SK-N-SH treated with all-trans-retinoic acid at 6 μM for 48 hours (cell line): ENCODE measurements around the gene PABPN1L.

ENCODE experiments used
- ARNTL ChIP-seq: fragments of 450-650 bp; formaldehyde crosslinking; IDR thresholded peaks from 2 replicates; pipeline ENCODE4 v1.5.0; 2020; ENCODE audit warnings: low read depth, mild to moderate bottlenecking, moderate library complexity, borderline replicate concordance
- ESRRG ChIP-seq: fragments of 250-450 bp; sonication (Bioruptor Pico); IDR thresholded peaks from 2 replicates; pipeline ENCODE4 v1.6.1; 2021; ENCODE audit warnings: mild to moderate bottlenecking
- ISL1 ChIP-seq: fragments of 250-450 bp; sonication (Bioruptor Pico); IDR thresholded peaks from 2 replicates; pipeline ENCODE4 v2.1.2; 2022; ENCODE audit warnings: mild to moderate bottlenecking, moderate library complexity
- PATZ1 ChIP-seq: fragments of 250-450 bp; sonication (Bioruptor Pico); IDR thresholded peaks from 2 replicates; pipeline ENCODE4 v1.8.0; 2020; ENCODE audit warnings: mild to moderate bottlenecking, moderate library complexity, borderline replicate concordance
- ZC3H10 ChIP-seq: fragments of 250-450 bp; sonication (Bioruptor Pico); IDR thresholded peaks from 2 replicates; pipeline ENCODE4 v1.5.1; 2021; ENCODE audit warnings: mild to moderate bottlenecking, moderate library complexity
- ZFP3 ChIP-seq: fragments of 250-450 bp; sonication (Bioruptor Pico); IDR thresholded peaks from 2 replicates; pipeline ENCODE4 v1.5.0; 2020; ENCODE audit warnings: mild to moderate bottlenecking, moderate library complexity
- TF ChIP-seq, protein P1 (sequence below): fragments of 250-450 bp; sonication (Bioruptor Pico); IDR thresholded peaks from 2 replicates; pipeline ENCODE4 v1.5.1; 2021; ENCODE audit warnings: mild to moderate bottlenecking, moderate library complexity
- TF ChIP-seq, protein P2 (sequence below): fragments of 250-450 bp; sonication (Bioruptor Pico); IDR thresholded peaks from 2 replicates; pipeline ENCODE4 v1.5.1; 2020; ENCODE audit warnings: low read depth, mild to moderate bottlenecking, moderate library complexity

- no peak for TF ChIP-seq ZFP3 (CRISPR knock-in tag)
- no peak for TF ChIP-seq PATZ1
- TF ChIP-seq, protein P1, sequence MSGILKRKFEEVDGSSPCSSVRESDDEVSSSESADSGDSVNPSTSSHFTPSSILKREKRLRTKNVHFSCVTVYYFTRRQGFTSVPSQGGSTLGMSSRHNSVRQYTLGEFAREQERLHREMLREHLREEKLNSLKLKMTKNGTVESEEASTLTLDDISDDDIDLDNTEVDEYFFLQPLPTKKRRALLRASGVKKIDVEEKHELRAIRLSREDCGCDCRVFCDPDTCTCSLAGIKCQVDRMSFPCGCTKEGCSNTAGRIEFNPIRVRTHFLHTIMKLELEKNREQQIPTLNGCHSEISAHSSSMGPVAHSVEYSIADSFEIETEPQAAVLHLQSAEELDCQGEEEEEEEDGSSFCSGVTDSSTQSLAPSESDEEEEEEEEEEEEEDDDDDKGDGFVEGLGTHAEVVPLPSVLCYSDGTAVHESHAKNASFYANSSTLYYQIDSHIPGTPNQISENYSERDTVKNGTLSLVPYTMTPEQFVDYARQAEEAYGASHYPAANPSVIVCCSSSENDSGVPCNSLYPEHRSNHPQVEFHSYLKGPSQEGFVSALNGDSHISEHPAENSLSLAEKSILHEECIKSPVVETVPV (CRISPR knock-in tag), result no peak
- no peak for TF ChIP-seq ISL1
- TF ChIP-seq ZC3H10 (CRISPR knock-in tag), result no peak
- no peak for TF ChIP-seq ESRRG
- TF ChIP-seq, protein P2, sequence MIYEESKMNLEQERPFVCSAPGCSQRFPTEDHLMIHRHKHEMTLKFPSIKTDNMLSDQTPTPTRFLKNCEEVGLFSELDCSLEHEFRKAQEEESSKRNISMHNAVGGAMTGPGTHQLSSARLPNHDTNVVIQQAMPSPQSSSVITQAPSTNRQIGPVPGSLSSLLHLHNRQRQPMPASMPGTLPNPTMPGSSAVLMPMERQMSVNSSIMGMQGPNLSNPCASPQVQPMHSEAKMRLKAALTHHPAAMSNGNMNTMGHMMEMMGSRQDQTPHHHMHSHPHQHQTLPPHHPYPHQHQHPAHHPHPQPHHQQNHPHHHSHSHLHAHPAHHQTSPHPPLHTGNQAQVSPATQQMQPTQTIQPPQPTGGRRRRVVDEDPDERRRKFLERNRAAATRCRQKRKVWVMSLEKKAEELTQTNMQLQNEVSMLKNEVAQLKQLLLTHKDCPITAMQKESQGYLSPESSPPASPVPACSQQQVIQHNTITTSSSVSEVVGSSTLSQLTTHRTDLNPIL, result no peak
- no peak for TF ChIP-seq ARNTL
Measured at GRCh38 chr16:88842806-88843205, 23.7 kb downstream of the PABPN1L start.
